ENCODE measurements around the gene COQ2. TPM values are rescaled to one million over a fixed set of nuclear protein-coding genes. Genes with fewer than 3 reads are reported as not detected.

The COQ2 gene
- total RNA-seq, 1 donor = 18.1 TPM

- TF ChIP-seq CTCF (IDR thresholded peaks at IDR 0.05; ENCODE audit: insufficient read depth, low read depth, low read length) = no peak
- H3K4me3 ChIP-seq (ENCODE audit: low read depth, low read length) = no peak overlapping the region
- no peak for DNase-seq (ENCODE audit: low read depth)
These were observed 25.0 kb downstream of the COQ2 start for GRCh38 chr4:83259586-83259985.

- no peak for DNase-seq (ENCODE audit: low read depth)
- H3K4me3 ChIP-seq (ENCODE audit: low read depth, low read length) = no peak overlapping the region
These were observed 26.1 kb downstream of the COQ2 start for GRCh38 chr4:83258461-83258860.

GRCh38 chr4:83257811-83258210, 26.8 kb downstream of the COQ2 start:
- no peak overlapping the region for H3K4me3 ChIP-seq (ENCODE audit: low read depth, low read length)
- TF ChIP-seq CTCF (IDR thresholded peaks at IDR 0.05; ENCODE audit: insufficient read depth, low read depth, low read length) = no peak
- no peak for DNase-seq (ENCODE audit: low read depth)

More at GRCh38 chr4:83258461-83258860, 26.1 kb downstream of the COQ2 start:
- TF ChIP-seq CTCF (IDR thresholded peaks at IDR 0.05; ENCODE audit: insufficient read depth, low read depth, low read length) = no peak

- DNase-seq (ENCODE audit: low read depth) = peak; percentile 94
- TF ChIP-seq CTCF (IDR thresholded peaks at IDR 0.05; ENCODE audit: insufficient read depth, low read depth, low read length) = no peak
- H3K4me3 ChIP-seq (ENCODE audit: low read depth, low read length) = no peak overlapping the region
These were observed 29.0 kb downstream of the COQ2 start for GRCh38 chr4:83255584-83255983.

- DNase-seq (ENCODE audit: low read depth) = peak; percentile 71
- TF ChIP-seq CTCF (IDR thresholded peaks at IDR 0.05; ENCODE audit: insufficient read depth, low read depth, low read length) = peak; percentile 84
- H3K4me3 ChIP-seq (ENCODE audit: low read depth, low read length) = no peak overlapping the region
These were observed 31.7 kb downstream of the COQ2 start for GRCh38 chr4:83252782-83253405.

- TF ChIP-seq CTCF (IDR thresholded peaks at IDR 0.05; ENCODE audit: insufficient read depth, low read depth, low read length) = no peak
- H3K4me3 ChIP-seq (ENCODE audit: low read depth, low read length) = no peak overlapping the region
- DNase-seq (ENCODE audit: low read depth) = no peak
These were observed 33.2 kb downstream of the COQ2 start for GRCh38 chr4:83251447-83251830.
